ENCODE results near the gene DEPDC1B.
"Not testable (repeated sequence)": the region's sequence is repeated elsewhere in the genome, so short reads cannot be mapped to it uniquely, and the experiment has no call there.

The DEPDC1B gene

GRCh38 chr5:60640901-60641300, 59.1 kb downstream of the DEPDC1B start:
- DNase-seq (ENCODE audit: low spot score): no peak

GRCh38 chr5:60639544-60639943, 60.4 kb downstream of the DEPDC1B start:
- no peak for DNase-seq (ENCODE audit: low spot score)

- no peak for DNase-seq (ENCODE audit: low spot score)
Measured at GRCh38 chr5:60638300-60638699, 61.7 kb downstream of the DEPDC1B start.

- no peak for DNase-seq (ENCODE audit: low spot score)
Measured at GRCh38 chr5:60636644-60637043, 63.3 kb downstream of the DEPDC1B start.

- no peak for DNase-seq (ENCODE audit: low spot score)
Measured at GRCh38 chr5:60636001-60636400, 64.0 kb downstream of the DEPDC1B start.

- no peak for DNase-seq (ENCODE audit: low spot score)
Measured at GRCh38 chr5:60634051-60634450, 65.9 kb downstream of the DEPDC1B start.

- DNase-seq (ENCODE audit: low spot score): peak; percentile 82
Measured at GRCh38 chr5:60633341-60633740, 66.6 kb downstream of the DEPDC1B start.

GRCh38 chr5:60632153-60632552, 67.8 kb downstream of the DEPDC1B start:
- DNase-seq (ENCODE audit: low spot score): no peak

GRCh38 chr5:60630836-60631235, 69.1 kb downstream of the DEPDC1B start:
- DNase-seq (ENCODE audit: low spot score): no peak

GRCh38 chr5:60630179-60630578, 69.8 kb downstream of the DEPDC1B start:
- no peak for DNase-seq (ENCODE audit: low spot score)

DNA sequence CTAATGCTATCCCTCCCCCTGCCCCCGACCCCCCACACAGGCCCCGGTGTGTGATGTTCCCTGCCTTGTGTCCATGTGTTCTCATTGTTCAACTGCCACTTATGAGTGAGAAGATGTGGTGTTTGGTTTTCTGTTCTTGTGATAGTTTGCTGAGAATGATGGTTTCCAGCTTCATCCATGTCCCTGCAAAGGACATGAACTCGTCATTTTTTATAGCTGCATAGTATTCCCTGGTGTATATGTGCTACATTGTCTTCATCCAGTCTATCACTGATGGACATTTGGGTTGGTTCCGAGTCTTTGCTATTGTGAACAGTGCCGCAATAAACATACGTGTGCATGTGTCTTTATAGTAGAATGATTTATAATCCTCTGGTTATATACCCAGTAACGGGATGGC, 75.1 kb downstream of the DEPDC1B start:
- not testable (repeated sequence) for DNase-seq (ENCODE audit: low spot score)

DNA sequence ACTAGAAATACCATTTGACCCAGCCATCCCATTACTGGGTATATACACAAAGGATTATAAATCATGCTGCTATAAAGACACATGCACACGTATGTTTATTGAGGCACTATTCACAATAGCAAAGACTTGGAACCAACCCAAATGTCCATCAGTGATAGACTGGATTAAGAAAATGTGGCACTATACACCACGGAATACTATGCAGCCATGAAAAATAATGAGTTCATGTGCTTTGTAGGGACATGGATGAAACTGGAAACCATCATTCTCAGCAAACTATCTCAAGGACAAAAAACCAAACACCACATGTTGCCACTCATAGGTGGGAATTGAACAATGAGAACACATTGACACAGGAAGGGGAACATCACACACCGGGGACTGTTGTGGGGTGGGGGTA, 79.2 kb downstream of the DEPDC1B start:
- DNase-seq (ENCODE audit: low spot score): not testable (repeated sequence)

GRCh38 chr5:60613826-60614225, 86.1 kb downstream of the DEPDC1B start:
- DNase-seq (ENCODE audit: low spot score): no peak

GRCh38 chr5:60611099-60611740, 88.7 kb downstream of the DEPDC1B start:
- DNase-seq (ENCODE audit: low spot score): no peak

- DNase-seq (ENCODE audit: low spot score): no peak
Measured at GRCh38 chr5:60604771-60605170, 95.2 kb downstream of the DEPDC1B start.

DNA sequence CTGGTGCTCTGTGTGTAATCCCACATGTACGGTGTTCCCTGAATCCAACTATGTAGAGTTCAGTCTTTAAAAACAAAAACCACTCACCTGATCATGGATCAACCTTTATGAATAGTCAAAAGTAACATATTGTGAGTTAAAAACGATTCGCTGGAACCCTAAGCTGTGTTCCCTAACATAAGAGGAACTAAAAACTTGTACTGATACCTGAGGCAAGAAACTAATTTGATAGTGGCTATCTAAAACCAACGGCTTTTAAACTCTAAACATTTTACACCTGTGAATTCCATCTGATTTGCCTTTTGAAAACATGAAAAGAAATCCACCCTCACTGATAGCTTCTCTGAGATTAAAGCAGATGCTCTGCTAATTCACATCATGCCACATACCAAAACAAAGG, 101.5 kb downstream of the DEPDC1B start:
- no peak for DNase-seq (ENCODE audit: low spot score)

GRCh38 chr5:60597572-60598320, 102.2 kb downstream of the DEPDC1B start:
- no peak for DNase-seq (ENCODE audit: low spot score)

- DNase-seq (ENCODE audit: low spot score): no peak
Measured at GRCh38 chr5:60594715-60595477, 105.1 kb downstream of the DEPDC1B start.

DNA sequence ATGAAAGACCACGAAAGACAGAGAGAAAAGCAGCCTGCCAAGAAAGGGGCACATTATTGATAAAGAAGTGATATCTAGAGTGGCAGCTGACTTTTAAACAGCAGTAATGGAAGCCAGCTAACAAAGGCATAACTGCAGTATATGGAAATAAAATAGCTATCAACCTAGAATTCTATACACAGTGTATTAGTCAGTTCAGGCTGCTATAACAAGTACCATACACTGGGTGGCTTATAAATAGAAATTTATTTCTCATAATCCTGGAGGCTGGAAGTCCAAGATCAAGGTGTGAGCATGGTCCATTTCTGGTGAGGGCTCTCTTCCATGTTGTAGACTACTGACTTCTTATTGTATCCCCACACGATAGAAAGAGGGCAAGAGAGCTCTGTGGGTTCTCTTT, 109.8 kb downstream of the DEPDC1B start:
- DNase-seq (ENCODE audit: low spot score): no peak

DNA sequence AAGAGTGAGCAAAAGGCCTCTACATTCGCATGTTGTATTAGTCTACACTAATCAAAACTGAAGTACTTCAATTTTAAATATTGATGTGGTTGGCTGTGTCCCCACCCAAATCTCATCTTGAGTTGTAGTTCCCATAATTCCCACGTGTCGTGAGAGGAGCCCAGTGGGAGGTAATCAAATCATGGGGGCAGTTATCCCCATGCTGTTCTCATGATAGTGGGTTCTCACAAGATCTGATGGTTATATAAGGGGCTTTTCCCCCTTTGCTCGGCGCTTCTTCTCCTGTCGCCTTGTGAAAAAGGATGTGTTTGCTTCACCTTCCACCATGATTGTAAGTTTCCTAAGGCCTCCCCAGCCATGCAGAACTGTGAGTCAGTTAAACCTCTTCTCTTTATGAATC, 112.7 kb downstream of the DEPDC1B start:
- DNase-seq (ENCODE audit: low spot score): not testable (repeated sequence)

DNA sequence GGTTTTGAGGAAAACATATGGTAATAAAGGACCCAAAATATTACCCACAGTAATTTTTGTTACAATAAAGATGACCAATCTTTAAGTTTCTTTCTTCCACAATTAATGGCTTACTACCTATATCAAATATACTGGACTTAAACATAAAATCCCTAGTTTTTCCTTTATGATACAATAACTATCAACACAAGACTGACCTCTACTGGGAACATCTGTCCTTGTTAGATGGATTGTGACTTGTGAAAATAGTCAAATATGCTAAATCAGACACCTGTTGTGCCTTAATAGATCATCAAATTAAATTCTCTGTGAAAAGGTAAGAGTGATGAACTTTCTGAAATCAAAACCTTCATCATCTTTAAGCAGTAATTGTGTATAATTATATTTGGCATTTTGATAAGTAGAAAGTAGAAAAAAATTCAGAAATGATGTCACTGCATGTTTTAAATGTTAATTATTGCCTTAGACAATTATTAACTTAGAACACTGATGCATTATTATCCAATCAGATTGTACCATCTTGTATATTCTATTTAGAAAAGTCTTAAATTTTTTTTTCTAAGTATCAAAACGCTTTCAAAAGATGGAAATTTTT, 113.6 kb downstream of the DEPDC1B start:
- DNase-seq (ENCODE audit: low spot score): peak; percentile 14

- no peak for DNase-seq (ENCODE audit: low spot score)
Measured at GRCh38 chr5:60585618-60586017, 114.3 kb downstream of the DEPDC1B start.

DNA sequence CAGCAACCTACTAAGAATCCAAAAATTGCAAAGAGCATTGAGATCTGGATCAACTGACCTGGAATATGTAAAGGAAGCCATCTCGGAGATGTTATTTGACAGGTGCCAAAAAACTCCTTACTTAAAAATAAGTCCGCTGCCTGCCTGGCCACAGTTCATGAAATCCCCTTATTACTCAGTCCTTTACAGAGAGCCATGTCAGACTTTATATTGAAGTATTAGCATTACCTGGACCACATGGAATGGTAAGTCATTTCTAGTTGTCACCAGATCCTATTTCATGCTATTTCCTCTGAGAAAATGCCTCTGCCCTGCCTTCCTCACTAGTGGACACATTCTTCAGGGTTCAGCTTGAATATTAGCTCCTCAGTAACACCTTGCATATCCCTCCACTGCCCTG, 115.7 kb downstream of the DEPDC1B start:
- no peak for DNase-seq (ENCODE audit: low spot score)
